ENCODE results near the gene RACGAP1.

Gene RACGAP1

DNA sequence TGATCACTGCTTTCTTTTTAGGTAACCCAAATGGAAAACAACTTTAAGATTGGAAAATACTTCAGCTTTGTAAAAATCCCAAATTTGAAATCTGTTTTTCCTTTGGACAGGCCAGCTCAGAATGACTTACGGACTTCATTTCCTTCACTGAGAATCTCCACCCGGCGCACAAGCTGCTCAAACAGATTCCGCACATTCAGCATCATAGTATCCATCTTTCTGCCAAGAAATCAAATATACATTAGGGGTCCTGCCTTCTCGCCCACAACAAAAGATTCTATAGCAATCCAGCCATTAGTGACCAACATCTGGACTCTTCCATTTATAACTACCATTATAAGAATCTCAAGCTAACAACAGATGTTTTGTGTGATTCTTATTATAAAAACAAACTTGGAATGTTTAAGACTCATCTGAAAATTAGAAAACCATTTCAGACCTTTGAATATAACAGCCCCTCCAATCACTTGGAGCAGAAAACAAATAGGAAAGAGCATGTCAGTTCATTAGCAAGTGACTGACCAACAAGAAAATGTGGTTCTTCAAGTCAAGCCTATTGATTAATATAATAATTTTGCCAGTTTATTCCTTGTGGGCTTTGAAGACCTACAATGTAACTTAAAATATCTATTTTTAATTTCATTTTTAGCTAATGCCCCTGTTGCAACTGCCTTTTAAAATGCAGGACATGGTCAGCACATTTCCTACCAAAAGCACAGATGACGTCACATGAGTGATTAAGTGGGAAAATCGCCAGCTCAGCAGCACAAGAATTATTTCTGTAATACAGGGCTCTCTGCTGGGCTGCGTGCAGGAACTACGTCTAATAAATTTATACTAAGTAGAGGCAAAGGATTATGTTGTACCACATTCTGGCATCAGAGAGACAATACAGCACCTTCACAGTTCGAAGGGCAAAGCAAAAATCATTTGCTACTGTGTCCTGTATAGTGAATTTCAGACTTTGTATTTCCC, 8.5 kb downstream of the RACGAP1 start:
- Mint-ChIP-seq H3K36me3 (ENCODE audit: low read depth) (peaks cover 27% of the 10 kb centered on the region), H3K27me3 (ENCODE audit: low read depth, poor library complexity) (no peaks in the 10 kb centered on the region), H3K27ac (peak overlapping the region; percentile 11), H3K4me1 (peaks cover 11% of the 10 kb centered on the region), H3K9me3 (no peaks in the 10 kb centered on the region), H3K4me3 (no peak overlapping the region)
- no peak for DNase-seq
- TF ChIP-seq, protein P1, sequence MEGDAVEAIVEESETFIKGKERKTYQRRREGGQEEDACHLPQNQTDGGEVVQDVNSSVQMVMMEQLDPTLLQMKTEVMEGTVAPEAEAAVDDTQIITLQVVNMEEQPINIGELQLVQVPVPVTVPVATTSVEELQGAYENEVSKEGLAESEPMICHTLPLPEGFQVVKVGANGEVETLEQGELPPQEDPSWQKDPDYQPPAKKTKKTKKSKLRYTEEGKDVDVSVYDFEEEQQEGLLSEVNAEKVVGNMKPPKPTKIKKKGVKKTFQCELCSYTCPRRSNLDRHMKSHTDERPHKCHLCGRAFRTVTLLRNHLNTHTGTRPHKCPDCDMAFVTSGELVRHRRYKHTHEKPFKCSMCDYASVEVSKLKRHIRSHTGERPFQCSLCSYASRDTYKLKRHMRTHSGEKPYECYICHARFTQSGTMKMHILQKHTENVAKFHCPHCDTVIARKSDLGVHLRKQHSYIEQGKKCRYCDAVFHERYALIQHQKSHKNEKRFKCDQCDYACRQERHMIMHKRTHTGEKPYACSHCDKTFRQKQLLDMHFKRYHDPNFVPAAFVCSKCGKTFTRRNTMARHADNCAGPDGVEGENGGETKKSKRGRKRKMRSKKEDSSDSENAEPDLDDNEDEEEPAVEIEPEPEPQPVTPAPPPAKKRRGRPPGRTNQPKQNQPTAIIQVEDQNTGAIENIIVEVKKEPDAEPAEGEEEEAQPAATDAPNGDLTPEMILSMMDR (IDR thresholded peaks at IDR 0.05): no peak

DNA sequence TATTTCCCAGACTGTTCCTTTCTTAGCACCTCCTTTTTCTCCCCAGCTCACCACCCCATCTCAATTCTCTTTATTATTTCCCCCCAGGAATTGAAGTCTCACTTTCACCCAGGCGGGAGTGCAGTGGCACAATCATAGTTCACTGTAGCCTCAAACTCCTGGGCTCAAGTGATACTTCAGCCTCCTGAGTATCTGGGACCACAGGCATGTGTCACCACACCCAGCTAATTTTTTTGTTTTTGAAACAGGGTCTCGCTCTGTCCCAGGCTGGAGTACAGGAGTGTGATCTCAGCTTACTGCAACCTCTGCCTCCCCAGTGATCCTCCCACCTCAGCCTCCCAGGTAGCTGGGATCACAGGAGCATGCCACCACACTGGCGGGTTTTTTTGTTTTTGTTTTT, 11.0 kb downstream of the RACGAP1 start:
- H3K27ac Mint-ChIP-seq: no peak overlapping the region

DNA sequence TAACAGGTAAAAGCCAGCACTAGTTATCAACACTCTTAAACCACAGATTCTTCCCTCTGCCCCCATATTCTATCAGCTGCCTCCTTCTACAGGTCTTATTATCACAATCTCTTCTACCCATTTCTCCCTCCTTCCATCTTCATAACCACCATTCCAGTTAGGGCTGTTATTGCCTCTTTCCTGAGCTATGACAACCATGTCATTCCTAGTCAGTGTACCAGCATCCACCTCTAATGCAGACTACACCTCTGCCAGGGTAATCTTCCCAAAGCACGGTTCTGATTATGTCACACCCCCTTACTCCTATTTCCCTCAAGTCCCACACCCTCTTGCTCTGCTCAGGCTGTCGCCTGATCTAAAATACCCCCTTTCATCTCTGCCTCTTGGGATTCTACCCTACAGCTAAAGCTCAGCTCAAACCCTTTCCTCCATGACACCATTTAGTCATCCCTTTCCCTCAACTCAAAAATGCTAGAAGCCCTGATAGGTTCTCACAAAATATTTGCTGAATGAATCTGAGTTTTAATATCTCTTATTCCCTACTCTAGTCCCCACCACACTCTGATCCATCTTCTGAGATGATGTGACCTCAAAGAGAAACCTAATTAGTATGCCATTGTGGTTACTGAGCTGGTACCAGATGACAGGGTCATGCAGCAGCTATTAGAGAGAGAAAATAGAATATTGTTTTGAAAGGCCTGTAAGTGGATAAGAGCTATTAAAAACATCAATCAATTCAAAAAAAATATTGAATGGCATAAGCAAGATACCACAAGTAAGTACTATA, 11.7 kb downstream of the RACGAP1 start:
- no peak overlapping the region for H3K4me3 Mint-ChIP-seq
- TF ChIP-seq, protein P1 (IDR thresholded peaks at IDR 0.05): no peak
- H3K4me1 Mint-ChIP-seq: no peaks in the 10 kb centered on the region

More for the DNA sequence above, 11.0 kb downstream of the RACGAP1 start:
- DNase-seq: no peak
- TF ChIP-seq, protein P1 (IDR thresholded peaks at IDR 0.05): no peak
- H3K4me1 Mint-ChIP-seq: no peaks in the 10 kb centered on the region
- H3K36me3 Mint-ChIP-seq (ENCODE audit: low read depth): peaks cover 37% of the 10 kb centered on the region
- H3K4me3 Mint-ChIP-seq: no peak overlapping the region
- H3K9me3 Mint-ChIP-seq: no peaks in the 10 kb centered on the region
- H3K27me3 Mint-ChIP-seq (ENCODE audit: low read depth, poor library complexity): no peaks in the 10 kb centered on the region

DNA sequence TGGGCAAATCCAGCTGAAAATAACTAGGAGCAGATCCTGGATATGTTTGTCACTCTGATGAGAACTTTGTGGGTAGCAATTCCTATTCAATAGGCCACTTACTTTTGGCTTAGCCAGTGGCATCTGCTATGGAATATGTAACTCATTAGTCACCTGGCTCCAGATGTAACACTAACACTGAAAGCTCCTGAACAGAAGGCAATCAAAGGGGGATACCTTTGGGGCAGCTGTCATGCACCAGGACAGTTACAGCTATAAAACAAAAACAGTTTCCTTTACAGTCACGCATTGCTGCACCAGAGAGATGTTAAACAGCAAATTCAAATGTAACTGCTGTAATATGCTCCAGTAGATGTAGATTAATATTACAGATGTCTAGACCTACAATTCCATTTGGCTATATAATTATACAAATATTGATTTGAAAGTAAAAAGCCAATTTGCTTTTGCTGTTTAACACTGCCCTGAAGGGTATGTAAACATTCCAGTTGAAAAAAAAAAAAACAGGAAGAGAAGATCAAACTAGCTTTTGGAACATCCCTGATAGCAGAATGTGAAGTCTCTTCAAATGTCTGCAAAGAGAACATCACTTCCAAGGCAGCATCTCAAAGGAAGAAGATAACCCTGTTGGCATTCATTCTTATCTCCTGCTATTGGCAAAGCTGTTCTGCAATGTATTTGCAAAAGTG, 18.4 kb downstream of the RACGAP1 start:
- Mint-ChIP-seq H3K9me3 (no peaks in the 10 kb centered on the region), H3K4me1 (peaks cover 4% of the 10 kb centered on the region), H3K36me3 (ENCODE audit: low read depth) (peaks cover 41% of the 10 kb centered on the region), H3K27ac (no peak overlapping the region), H3K27me3 (ENCODE audit: low read depth, poor library complexity) (no peaks in the 10 kb centered on the region), H3K4me3 (no peak overlapping the region)
- DNase-seq: no peak
- TF ChIP-seq, protein P1 (IDR thresholded peaks at IDR 0.05): no peak

More for the DNA sequence above, 11.7 kb downstream of the RACGAP1 start:
- no peaks in the 10 kb centered on the region for H3K9me3 Mint-ChIP-seq
- H3K27me3 Mint-ChIP-seq (ENCODE audit: low read depth, poor library complexity): no peaks in the 10 kb centered on the region
- H3K36me3 Mint-ChIP-seq (ENCODE audit: low read depth): peaks cover 39% of the 10 kb centered on the region
- no peak for DNase-seq
- H3K27ac Mint-ChIP-seq: peak overlapping the region; percentile 29

DNA sequence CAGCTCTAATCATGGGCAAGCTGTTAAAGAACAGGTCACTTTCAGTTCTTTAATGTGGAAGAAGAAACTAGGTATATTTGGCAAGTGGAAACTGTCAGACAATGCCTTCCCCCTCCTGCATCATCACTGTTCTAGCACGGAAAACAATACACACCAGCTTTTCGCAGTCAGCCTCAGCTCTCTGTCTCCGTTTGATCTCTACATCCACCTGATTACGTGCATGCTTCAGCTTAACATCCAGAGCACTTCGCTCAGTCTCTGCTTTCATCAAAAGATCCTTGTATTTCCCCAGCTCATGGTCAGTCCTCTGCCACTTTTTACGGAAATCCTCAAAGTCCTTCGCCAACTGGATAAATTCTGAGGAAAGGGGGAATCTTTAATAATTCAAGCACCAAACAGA, 19.0 kb downstream of the RACGAP1 start:
- Mint-ChIP-seq H3K4me1 (peaks cover 4% of the 10 kb centered on the region), H3K27ac (peak overlapping the region; percentile 79), H3K27me3 (ENCODE audit: low read depth, poor library complexity) (no peaks in the 10 kb centered on the region), H3K4me3 (no peak overlapping the region), H3K36me3 (ENCODE audit: low read depth) (peaks cover 43% of the 10 kb centered on the region), H3K9me3 (no peaks in the 10 kb centered on the region)
- no peak for DNase-seq
- TF ChIP-seq, protein P1 (IDR thresholded peaks at IDR 0.05): no peak

All from nephron progenitor cell (in vitro differentiated cells).